Activated CD4-positive, alpha-beta T cell treated with anti-CD3 and anti-CD28 coated beads for 48 hours (primary cell): ENCODE measurements around the gene GNG12.
"Not testable (repeated sequence)": the region's sequence is repeated elsewhere in the genome, so short reads cannot be mapped to it uniquely, and the experiment has no call there.

Source experiments
- DNase-seq: peaks from one replicate; pipeline ENCODE4 v3.0.0-alpha.2; 2020

The GNG12 gene

DNA sequence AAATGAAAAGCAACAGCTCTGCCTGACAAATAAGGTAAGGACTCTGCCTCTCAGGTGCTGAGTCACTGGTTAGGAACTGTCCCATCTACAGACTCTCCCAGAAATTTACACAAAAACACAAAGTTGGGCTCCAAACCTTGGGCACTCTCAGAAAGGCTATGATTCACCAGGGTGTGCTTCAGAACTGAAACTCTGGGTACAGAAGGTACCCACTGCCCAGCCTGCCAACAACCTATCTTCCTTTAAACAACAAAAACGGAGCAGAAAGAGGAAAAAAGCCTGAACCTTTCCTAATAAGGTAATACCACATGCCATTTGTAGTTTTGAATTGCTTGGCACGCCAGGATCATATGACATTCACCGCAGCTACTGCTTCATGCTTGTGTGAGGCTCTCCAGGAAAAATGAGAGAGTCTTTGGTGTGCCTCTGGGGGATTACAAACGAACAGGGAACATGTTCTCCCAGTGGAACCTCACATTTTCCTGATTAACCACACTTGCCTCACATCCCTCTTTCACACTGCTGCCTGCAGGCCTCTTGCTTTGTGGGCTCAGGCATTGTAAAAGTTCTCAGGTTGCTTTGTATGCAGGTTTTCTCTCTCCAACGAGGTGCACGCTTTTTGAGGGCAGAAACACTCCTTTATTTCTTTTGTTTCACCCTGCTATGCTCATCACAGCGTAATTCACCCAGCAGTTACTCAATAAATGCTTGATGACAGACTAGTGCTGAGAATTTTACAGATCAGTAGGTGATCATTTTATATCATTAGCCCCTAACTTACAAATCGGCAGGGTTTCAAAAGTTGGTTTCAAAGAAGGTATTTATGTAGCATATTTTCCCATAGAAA lies 83.2 kb downstream of the GNG12 start:
- no peak for DNase-seq

DNA sequence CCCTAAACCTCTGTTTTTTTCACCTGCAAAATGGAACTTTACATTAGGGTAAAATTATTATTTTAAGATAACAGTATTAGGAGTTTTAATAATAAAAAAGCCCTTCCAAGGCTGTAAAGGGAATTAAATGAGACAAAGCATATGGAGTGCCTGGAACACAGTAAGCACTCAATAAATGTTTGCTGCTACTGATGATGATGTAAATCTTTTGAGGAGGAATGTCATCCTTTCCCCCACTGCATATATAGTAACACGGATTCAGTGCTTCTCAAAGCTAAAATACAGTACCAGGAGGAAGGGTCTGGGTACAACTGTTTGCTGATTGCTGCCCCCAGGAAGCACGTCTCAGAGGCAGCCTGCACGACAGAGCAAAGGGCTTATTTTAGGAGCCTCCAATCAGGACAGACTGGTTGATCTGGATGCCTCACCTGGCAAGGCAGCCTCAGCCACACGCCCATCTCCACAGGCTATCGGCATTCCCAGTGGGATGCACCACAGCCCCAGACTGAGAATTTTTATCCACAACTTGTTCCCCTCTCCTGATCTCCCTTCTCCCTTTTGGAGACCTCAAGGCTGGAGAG lies 83.9 kb downstream of the GNG12 start:
- DNase-seq = no peak

DNA sequence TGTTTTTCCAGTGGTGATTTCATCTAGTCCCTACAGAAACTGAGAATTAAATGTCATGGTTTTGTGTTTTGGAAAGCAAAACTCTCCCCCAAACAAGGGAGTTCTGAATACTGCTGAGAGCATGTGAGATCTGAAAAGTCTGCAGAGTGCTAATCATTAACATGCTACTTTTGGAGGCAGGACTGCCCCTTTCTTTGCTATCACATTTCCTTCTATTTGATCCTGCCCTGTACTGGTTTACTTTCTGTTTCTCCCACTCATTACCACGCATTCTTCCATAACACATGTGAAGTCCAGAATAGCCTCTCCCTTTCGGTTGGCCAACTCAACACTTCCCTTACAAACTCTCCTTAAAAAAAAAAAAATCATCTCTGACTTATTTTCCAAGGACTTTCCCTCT lies 84.6 kb downstream of the GNG12 start:
- no peak for DNase-seq

DNA sequence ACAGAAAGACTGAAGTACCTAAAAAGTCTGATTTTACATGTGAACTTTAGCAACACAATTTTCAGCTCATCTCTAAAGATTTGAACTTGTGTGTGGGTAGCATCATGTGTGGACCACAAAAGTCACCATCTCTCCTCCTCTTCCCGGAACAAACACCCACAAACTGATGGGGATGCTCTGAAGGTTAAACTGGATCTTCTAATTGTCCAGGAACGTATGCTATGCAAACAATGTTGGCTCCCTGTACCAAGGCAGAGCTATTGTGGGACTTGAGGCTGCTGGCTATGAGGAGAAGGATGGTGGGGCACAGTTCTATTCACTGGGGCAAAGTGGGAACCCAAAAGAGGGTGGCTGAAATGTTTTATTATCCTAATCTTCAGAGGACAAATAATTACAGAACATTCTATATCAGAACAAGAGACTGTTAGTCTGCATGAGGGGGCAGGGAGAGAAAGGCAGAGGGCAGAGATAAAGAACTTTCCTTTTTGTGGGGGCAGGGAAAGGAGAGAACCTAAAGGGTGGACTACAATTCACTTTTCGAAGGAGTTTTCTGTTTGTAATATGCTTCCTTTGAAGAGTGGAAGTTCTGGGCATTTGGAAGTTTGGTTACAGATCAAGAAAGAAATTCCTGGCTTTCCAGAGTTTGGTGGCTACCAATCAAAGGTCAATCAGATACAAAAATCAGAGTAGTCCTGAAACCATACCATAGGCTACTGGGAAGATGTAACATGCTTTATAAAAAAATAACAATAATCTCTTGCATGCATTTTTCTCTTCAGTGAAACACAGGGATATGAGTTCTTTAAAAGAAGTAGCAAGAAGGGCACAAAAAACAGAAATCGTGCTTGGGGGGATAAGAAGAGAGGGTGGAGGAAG lies 85.4 kb downstream of the GNG12 start:
- no peak for DNase-seq

DNA sequence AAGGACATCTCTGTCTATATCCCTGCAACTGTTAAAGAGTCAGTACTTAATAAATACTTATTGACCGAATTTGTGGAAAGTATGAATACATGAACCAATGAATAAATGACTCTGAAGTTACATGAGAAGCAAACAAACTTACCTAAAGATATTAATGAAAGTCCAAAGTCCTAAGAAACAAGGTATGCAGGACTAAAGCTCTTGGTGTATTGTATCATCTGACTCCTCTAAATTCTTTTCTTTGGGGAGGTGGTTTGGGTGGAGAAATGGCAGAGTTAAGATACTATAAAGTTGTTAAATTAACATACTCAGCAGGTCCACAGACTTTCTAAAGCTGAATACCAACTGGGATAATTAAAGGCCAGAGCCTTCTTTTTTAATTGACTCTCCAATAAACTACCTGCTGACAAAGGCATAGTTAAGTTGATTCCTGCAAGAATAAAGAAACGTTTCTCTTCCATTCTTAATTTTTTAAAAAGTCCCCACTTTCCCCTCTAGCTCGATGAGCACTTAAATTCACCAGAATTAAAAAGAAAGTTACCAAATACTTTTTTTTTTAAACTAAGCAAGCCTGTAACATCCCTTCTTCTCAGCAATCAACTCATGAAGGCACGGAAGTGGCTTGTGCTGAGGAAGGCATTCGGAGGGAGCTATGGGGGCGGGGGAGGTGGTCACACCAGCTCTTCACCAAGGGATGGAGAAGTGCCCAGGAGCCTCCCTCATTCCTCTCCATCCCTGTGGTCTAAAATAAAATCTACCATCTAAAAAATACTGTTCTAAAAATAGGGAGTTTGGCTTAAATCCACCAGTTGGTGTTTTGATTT lies 87.2 kb downstream of the GNG12 start:
- DNase-seq = no peak

DNA sequence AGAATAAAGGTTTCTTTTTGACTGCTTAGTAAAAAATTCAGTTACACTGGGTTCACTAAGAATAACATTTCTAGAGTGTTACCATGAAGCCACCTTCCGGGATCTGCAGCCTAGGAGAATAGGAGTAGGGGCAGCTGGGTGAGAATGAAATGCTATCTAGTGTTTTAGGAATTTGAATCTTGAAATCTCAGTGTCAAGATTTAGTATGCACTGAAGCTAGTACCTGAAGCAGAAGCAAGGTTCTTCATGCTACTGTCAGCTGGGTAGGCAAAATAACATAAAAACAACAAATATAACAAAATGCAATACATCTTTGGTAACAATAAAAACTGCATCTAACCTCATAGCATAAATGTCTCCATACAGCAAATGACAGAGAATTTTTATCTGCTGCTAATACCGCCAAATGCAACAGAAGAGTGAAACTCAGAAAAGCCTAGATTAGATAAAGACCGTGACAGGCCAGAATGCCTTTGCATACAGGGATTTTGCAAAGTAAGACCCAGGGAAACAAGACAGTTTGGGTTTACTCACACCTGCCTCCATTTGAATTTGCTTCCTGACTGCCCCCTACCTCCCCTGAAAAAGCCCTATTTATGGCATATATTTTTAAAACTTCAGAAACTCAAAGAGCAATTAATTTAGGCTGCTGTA lies 90.1 kb downstream of the GNG12 start:
- no peak for DNase-seq

DNA sequence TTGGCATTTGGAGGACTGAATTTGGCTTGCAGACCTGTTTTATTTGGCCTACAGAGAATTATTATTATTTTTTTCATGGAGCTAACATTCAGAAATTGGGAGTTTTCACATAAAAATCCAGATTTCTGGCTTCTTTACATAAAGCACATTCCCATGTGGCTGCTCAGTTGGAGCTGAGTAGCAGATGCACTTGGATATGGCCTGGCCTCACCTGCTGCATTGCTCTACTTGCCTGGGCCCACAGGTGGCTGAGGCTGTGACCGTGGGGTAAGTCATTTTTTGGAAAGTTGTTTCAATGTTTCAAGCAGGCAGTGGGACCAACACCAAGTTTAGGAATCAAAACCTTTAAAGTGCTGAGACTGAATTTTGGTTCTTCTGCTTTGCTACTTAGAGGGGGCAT lies 91.5 kb downstream of the GNG12 start:
- DNase-seq = no peak

DNA sequence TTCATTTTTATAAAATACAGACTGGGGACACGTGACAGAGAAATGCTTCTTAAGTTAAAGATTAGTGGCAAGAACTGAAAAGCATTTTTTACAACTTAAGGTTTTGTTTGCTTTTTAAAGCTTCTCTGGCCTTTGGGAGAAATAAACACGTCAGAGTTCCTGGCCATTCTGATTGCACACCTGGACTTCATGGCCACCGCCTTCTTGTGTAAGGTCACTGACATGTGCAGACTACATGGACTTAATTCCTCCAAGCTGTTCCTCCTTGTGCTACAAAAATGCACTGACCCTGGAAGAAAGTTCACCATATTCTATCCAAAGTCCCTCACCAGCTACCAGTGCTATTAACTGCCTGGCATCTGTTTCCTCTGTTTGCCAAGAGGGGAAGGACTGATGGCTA lies 92.1 kb downstream of the GNG12 start:
- no peak for DNase-seq

DNA sequence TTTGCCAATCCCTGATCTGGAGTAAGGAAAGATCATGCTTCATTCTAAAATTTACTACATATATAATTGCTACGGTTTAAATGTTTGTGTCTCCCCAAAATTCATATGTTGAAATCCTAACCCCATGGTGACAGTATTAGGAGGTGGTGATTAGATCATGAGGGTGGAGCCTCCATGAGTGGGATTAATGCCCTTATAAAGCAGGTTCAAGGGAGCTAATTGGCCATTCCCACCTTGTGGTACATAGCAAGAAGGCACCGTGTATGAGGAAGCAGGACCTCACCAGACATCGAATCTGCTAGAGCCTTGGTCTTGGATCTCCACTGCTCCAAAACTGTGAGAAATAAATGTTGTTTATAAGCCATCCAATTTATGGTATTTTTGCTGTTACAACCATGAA lies 92.7 kb downstream of the GNG12 start:
- DNase-seq = no peak

DNA sequence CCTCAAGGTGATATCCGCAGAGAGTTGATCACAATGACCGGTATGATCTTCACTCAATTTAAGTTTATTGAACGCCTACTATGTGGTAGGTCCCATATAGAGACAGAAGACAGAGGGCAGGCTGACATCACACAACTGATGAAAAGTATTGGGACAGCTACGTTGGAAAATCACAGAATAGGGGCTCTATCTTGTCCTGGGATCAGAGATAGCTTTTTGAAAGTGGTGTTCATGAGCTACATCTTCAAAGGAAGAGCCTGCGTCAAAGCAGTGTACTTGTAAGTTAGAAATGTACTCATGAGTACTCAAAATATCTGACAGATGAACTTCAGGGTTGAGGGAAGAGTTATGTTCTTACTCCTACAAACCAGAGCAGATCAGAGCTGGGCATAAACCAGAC lies 93.9 kb downstream of the GNG12 start:
- no peak for DNase-seq

DNA sequence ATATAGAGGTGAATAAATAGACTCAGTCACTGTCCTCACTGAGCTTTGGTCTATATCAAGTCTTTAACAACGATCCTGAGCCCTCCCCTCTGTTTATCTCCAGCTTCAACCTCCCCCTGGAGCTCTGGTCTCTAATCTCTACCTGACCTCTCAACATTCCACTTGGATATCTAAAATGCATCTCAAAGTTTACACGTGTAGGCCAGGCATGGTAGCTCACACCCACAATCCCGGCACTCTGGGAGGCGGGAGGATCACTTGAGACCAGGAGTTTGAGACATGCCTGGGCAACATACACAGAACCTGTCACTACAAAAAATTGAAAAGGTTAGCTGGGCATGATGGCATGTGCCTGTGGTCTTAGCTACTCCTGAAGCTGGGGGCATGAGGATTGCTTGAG lies 94.9 kb downstream of the GNG12 start:
- DNase-seq = no peak

DNA sequence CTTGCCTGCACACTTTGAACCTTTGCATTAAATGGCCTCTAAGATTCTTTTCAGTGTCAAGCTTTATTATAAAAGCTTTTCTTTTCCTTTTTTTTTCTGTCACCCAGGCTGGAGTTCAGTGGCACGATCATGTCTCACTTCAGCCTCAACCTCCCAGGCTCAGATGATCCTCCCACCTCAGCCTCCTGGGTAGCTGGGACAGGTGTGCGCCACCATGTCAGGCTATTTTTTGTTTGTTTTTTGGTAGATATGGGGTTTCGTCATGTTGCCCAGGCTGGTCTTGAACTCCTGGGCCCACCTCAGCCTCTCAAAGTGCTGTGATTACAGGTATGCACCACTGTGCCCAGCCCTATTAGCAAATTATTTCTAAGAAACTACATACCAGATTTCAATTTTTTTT lies 95.4 kb downstream of the GNG12 start:
- no peak for DNase-seq

DNA sequence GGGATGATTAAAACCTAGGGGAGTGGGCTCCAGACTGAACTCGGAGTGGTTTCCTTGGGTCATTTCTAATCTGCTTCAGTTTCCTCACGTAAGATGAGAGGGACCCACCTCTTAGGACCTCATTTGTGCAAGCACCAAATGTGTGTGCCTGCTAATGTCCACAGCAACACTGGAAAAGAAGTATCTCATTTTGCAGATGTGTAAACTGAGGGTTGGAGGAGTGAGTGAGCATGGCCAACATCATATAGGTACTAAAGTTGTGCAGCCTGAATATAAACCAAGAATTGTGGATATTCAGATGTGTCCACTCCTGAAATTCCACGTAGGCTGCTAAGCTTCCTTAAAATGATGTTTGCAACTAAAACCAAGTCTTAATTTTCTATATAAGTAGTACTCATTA lies 96.5 kb downstream of the GNG12 start:
- DNase-seq = no peak

DNA sequence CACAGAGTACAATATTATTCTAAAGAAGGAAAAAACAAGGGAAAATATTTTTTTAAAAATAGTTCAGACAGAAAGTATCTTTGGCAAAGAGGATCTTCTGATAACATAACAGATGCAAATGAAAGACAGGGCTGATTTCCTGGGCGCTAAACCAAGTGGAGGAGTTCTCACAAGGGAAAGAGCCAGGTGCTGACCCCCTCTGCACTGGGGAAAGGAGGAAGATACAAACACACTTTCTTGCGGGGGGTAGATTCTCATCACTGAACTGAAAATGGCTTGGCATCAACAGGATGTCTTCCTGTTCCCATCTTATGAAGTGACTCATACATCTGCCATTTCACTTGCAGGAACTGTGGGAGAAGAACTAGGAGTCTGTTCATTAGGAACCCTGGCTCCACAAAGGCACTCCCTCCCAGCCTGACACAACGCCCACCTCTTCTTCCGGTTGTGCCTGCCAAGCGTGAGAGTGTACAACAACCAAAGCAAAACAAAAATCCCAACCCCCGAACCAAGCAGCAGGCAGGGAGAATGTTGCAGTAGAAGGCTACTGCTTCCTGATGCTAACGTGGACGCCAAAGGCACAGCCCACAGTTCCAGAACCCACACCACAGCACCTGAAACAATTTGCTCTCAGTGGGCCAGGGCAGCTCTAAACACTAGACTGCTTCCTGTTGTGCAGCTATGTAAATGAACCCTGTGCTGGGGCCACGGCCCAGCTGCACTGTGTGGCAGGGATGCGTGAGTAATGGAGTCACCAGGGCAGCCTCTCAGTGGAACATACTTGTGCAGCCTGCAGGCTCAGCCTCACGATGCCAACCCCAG lies 97.2 kb downstream of the GNG12 start:
- peak; percentile 67 for DNase-seq

DNA sequence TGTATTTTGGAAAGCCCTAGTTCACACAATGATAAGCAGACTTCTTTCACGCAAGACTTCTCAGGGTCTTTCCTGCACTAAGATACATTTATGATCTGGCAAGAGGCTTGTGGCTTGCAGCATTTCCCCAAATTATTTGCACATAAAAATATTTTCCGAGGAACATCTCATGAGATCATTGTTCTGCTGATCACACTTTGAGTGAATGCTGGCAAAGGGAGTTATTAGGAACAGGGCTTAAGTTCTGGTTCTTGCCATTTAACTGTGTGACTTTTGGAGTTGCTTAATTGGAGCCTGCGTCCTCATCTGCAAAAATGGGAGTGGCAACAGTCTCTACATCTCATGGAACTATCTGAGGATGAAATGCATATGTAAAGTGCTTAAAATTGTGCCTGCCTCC lies 98.1 kb downstream of the GNG12 start:
- no peak for DNase-seq

DNA sequence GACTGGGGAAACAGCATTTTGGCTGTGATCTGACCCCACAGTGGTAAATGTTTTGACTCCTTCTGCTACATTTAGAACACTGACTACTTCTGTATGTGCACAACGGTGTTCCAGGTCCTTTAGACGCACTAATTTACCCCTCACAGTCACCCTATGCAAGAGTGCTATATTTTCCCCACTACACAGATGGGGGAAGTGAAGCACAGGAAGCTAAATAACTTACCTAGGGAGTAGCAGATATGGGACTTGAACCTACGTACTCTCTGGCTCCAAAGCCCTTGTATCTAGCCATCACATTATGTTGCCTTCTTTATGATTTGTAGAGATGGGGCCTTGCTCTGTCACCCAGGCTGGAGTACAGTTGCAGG lies 99.0 kb downstream of the GNG12 start:
- DNase-seq = no peak

DNA sequence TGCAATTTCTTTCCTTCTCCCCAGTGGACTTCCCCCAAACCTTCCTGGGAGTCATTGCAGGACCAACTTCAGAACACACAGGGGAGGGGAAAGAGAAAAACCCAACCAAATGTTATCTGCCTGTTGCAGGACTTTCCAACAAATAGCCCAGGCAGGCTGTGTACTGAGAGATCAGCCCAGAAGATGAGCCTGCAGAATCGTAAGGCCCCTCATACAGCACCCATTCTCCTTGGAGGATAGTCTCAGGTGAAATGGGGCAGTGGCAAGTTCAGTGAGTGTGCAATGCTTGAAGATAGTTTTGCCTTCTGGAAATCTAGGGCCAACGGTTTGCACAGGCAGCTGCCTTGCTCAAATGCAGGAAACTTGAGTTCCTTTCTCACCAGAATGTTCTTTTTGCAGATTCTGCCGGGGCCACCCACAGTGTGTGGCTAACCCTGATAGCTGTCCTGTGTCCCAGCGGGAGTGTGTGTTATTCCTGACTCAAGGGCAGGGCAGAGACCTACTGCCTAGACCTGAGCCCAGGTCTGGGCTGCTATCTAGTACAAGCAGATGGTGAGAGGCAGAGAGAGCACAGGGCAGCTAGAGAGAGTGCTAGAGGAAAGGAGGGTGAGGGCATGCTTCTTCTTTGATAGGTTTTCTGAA lies 99.5 kb downstream of the GNG12 start:
- DNase-seq = no peak

DNA sequence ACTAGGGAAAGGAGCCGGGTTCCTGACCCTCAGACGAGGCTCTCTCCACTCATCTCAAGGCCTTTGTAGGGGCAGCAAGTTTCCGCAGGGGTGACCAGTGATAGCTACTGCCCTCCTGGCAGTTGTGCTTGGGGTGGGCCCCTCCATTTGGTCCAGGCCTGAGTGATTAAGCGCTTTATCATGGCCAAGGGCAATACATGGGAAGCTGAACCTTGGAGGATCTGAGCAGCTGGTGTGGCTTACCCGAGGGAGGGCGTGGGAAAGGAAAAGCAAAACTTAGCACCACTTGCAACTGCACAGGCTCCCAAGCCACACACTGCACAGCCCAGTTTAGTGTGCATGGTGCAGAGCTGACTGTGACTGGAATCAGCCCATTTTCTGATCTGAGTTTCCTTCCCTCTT lies 100.5 kb downstream of the GNG12 start:
- DNase-seq = no peak

DNA sequence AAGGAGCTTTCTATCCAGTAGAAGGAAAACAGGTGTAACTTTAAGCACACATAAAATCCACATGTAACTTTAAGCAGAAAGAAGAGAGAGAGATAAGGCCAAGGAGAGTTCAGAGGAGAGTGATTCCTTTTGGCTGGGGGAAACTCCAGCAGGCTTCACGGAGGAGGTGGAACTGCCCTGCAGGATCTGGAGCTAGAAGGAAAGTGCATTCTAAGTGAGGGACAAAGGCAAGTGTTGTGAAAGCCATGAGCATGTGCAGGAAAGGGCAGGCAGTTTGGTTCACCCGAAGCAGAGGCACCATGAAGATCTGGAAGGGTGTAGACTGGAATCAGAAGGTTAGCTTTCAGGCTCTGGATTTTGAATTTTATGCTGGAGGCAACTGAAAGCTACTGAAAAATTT lies 101.9 kb downstream of the GNG12 start:
- no peak for DNase-seq

DNA sequence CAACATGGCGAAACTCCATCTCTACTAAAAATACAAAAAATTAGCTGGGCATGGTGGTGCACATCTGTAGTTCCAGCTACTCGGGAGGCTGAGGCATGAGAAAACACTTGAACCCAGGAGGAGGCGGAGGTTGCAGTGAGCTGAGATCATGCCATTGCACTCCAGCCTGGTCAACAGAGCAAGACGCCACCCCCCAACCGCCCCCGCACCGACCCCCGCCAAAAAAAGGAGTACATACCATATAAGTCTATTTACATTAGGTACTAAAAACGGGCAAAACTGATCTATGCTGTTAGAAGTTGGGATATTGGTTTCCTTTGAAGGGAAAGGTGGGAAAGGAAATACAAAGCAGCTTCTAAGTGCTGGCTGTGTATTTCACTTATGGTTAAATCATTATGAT lies 103.0 kb downstream of the GNG12 start:
- DNase-seq = not testable (repeated sequence)

DNA sequence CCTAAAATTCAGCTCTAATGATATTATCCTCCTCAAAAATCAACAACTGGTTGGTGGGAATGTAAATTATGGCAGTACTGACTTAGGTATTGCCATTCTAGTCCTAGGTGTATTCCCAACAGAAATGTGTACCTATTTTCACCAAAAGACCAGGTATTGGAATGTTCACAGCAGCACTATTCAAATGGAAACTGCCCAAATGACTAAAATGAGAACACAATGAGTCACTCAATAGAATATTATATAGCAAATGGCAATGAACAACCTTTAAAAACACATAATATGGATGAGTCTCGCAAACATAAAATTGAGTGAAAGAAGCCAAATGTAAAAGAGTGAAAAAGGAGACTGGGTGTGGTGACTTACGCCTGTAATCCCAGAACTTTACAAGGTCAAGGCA lies 103.4 kb downstream of the GNG12 start:
- DNase-seq = no peak
